HepG2 (cell line): ENCODE measurements around the gene HPS4. TPM values are rescaled to one million over a fixed set of nuclear protein-coding genes. Genes with fewer than 3 reads are reported as not detected.
A peak's percentile ranks its signal among the peaks of the same experiment; 100 is the strongest.

Experiments used
- CC2D1A ChIP-seq: sonication (generic); formaldehyde crosslinking; IDR thresholded peaks from 2 replicates; pipeline ENCODE4 v1.8.1; 2023; ENCODE audit warnings: mild to moderate bottlenecking, missing genetic modification reagents
- CCAR2 ChIP-seq: fragments of 200-400 bp; formaldehyde crosslinking; optimal IDR thresholded peaks from 2 replicates; pipeline ENCODE3; 2018; ENCODE audit warnings: low read depth, mild to moderate bottlenecking, low read length, moderate library complexity
- EED ChIP-seq: sonication (generic); formaldehyde crosslinking; IDR thresholded peaks from 2 replicates; pipeline ENCODE4 v1.5.0; 2020; ENCODE audit warnings: mild to moderate bottlenecking, missing genetic modification reagents
- HNRNPUL1 ChIP-seq: fragments of 200-400 bp; formaldehyde crosslinking; IDR thresholded peaks from 2 replicates; pipeline ENCODE4 v1.6.1; 2017; ENCODE audit warnings: low read depth, mild to moderate bottlenecking, low read length, moderate library complexity
- HOMEZ ChIP-seq: IDR thresholded peaks from 2 replicates; pipeline ENCODE4 v1.6.1; 2016; ENCODE audit warnings: low read depth
- MAZ ChIP-seq, 2 experiments: sonication (generic) in 1 of 2; formaldehyde crosslinking in 1 of 2; IDR thresholded peaks; 2 replicates each; pipeline versions ENCODE4 v1.5.0 to v1.6.1; 2012 to 2020; ENCODE audit warnings: low read depth in 2 of 2, mild to moderate bottlenecking in 2 of 2, borderline replicate concordance in 1 of 2, improper control_type of control experiment in 1 of 2, low read length in 1 of 2, missing genetic modification reagents in 1 of 2, moderate library complexity in 1 of 2
- SNAI1 ChIP-seq: sonication (generic); formaldehyde crosslinking; IDR thresholded peaks from 2 replicates; pipeline ENCODE4 v1.5.0; 2020; ENCODE audit warnings: mild to moderate bottlenecking, missing genetic modification reagents, borderline replicate concordance
- ZGPAT ChIP-seq: IDR thresholded peaks from 2 replicates; pipeline ENCODE4 v1.6.1; 2016; ENCODE audit warnings: mild to moderate bottlenecking
- ZMAT5 ChIP-seq: sonication (generic); formaldehyde crosslinking; IDR thresholded peaks from 2 replicates; pipeline ENCODE4 v1.5.0; 2020; ENCODE audit warnings: mild to moderate bottlenecking, low read depth, missing genetic modification reagents, borderline replicate concordance
- ZMYM3 ChIP-seq: sonication (generic); formaldehyde crosslinking; IDR thresholded peaks from 2 replicates; pipeline ENCODE4 v1.5.1; 2020; ENCODE audit warnings: mild to moderate bottlenecking, missing genetic modification reagents
- ZNF337 ChIP-seq: sonication (generic); formaldehyde crosslinking; IDR thresholded peaks from 2 replicates; pipeline ENCODE4 v1.5.1; 2020; ENCODE audit warnings: missing genetic modification reagents, low read depth, mild to moderate bottlenecking, borderline replicate concordance
- ZNF34 ChIP-seq: sonication (generic); formaldehyde crosslinking; IDR thresholded peaks from 2 replicates; pipeline ENCODE4 v1.4.0; 2020; ENCODE audit warnings: mild to moderate bottlenecking, missing genetic modification reagents, borderline replicate concordance
- ZNF563 ChIP-seq: sonication (generic); formaldehyde crosslinking; IDR thresholded peaks from 2 replicates; pipeline ENCODE4 v1.8.0; 2022; ENCODE audit warnings: mild to moderate bottlenecking, moderate library complexity, missing genetic modification reagents
- polyA plus RNA-seq, 8 experiments: library from polyadenylated mRNA; depleted of rRNA in 3 of 8; stranded (reverse) in 7 of 8; unstranded in 1 of 8; fragments of >200 nt; fragmentation: Illumina TruSeq in 4 of 8; extraction: Trizol in 4 of 8; gene quantifications; 2 replicates each; pipeline versions ENCODE4 v1.2.1 to v1.2.3, GENCODE V29; 2011 to 2016; ENCODE audit warnings: low read depth in 4 of 8, missing spikeins in 1 of 8, mixed read lengths in 1 of 8; ENCODE audit not compliant: insufficient read depth in 1 of 8
- total RNA-seq, 5 experiments: library from RNA; depleted of rRNA; stranded (reverse); fragments of >200 nt; fragmentation: Illumina TruSeq; extraction: Trizol; gene quantifications; 2 replicates each; pipeline ENCODE4 v1.2.3, GENCODE V29; 2016; ENCODE audit warnings: low read depth in 1 of 5
- TF ChIP-seq, protein P1 (sequence below): sonication (generic); formaldehyde crosslinking; IDR thresholded peaks from 2 replicates; pipeline ENCODE4 v1.5.0; 2020; ENCODE audit warnings: mild to moderate bottlenecking, missing genetic modification reagents, borderline replicate concordance
- TF ChIP-seq, protein P2 (sequence below): sonication (generic); formaldehyde crosslinking; IDR thresholded peaks from 2 replicates; pipeline ENCODE4 v1.4.0; 2020; ENCODE audit warnings: missing genetic modification reagents, borderline replicate concordance

The HPS4 gene
- total and polyA plus RNA-seq, 2 of the 13 experiments (the other 11 are each of a cell fraction or from before 2014, with no cell fraction given) = 27.4 to 34.0 TPM

DNA sequence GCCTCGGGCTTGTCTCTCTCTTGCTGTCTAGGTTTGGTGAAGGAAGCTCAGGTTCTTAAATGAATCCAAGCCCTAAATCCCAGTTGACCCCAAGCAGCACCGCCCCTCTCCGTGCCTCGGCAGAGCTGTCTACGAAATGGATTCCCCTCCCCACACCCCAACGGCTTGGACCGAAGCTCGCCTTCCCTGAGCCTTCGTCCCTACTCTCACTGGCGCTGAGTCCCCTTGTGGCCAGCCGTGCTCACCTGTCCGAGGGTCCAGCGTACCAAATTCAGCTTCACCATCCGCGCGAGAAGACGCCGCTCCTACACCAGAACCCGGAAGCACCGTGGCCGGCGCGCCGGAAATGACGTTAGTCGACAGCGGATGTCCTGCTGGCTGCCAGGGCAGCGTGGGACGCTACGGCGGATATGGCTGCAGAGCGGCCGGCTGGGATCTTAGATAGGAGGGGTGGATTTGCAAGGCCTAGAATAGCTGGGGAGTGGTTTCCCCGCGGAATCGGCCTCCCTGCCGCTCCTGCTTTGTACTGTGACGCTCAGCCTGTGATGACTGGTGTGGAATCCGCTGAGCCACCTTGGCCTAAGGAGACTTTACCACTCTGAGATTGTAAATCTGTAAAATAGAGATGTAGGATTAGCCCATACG lies 28.7 kb upstream of the HPS4 start, which contains the start of gene TFIP11 (continued):
- TF ChIP-seq, protein P1, sequence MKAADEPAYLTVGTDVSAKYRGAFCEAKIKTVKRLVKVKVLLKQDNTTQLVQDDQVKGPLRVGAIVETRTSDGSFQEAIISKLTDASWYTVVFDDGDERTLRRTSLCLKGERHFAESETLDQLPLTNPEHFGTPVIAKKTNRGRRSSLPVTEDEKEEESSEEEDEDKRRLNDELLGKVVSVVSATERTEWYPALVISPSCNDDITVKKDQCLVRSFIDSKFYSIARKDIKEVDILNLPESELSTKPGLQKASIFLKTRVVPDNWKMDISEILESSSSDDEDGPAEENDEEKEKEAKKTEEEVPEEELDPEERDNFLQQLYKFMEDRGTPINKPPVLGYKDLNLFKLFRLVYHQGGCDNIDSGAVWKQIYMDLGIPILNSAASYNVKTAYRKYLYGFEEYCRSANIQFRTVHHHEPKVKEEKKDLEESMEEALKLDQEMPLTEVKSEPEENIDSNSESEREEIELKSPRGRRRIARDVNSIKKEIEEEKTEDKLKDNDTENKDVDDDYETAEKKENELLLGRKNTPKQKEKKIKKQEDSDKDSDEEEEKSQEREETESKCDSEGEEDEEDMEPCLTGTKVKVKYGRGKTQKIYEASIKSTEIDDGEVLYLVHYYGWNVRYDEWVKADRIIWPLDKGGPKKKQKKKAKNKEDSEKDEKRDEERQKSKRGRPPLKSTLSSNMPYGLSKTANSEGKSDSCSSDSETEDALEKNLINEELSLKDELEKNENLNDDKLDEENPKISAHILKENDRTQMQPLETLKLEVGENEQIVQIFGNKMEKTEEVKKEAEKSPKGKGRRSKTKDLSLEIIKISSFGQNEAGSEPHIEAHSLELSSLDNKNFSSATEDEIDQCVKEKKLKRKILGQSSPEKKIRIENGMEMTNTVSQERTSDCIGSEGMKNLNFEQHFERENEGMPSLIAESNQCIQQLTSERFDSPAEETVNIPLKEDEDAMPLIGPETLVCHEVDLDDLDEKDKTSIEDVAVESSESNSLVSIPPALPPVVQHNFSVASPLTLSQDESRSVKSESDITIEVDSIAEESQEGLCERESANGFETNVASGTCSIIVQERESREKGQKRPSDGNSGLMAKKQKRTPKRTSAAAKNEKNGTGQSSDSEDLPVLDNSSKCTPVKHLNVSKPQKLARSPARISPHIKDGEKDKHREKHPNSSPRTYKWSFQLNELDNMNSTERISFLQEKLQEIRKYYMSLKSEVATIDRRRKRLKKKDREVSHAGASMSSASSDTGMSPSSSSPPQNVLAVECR (CRISPR knock-in tag) = peak; percentile 99
- TF ChIP-seq CC2D1A (CRISPR knock-in tag) = 0 out of 2 replicates have a peak, but pooled peaks have one; percentile 64
- TF ChIP-seq, protein P2, sequence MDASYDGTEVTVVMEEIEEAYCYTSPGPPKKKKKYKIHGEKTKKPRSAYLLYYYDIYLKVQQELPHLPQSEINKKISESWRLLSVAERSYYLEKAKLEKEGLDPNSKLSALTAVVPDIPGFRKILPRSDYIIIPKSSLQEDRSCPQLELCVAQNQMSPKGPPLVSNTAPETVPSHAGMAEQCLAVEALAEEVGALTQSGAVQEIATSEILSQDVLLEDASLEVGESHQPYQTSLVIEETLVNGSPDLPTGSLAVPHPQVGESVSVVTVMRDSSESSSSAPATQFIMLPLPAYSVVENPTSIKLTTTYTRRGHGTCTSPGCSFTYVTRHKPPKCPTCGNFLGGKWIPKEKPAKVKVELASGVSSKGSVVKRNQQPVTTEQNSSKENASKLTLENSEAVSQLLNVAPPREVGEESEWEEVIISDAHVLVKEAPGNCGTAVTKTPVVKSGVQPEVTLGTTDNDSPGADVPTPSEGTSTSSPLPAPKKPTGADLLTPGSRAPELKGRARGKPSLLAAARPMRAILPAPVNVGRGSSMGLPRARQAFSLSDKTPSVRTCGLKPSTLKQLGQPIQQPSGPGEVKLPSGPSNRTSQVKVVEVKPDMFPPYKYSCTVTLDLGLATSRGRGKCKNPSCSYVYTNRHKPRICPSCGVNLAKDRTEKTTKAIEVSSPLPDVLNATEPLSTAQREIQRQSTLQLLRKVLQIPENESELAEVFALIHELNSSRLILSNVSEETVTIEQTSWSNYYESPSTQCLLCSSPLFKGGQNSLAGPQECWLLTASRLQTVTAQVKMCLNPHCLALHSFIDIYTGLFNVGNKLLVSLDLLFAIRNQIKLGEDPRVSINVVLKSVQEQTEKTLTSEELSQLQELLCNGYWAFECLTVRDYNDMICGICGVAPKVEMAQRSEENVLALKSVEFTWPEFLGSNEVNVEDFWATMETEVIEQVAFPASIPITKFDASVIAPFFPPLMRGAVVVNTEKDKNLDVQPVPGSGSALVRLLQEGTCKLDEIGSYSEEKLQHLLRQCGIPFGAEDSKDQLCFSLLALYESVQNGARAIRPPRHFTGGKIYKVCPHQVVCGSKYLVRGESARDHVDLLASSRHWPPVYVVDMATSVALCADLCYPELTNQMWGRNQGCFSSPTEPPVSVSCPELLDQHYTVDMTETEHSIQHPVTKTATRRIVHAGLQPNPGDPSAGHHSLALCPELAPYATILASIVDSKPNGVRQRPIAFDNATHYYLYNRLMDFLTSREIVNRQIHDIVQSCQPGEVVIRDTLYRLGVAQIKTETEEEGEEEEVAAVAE (CRISPR knock-in tag) = peak; percentile 58; the same call in 1 of the 2 replicates
- TF ChIP-seq HNRNPUL1 = no peak
- TF ChIP-seq ZGPAT (CRISPR knock-in tag) = peak; percentile 77
- TF ChIP-seq ZNF34 (CRISPR knock-in tag) = peak; percentile 86; the same call in 1 of the 2 replicates
- TF ChIP-seq MAZ (IDR thresholded peaks at IDR 0.05; ENCODE audit: borderline replicate concordance, low read depth, low read length) = peak; percentile 37; the same call in 1 of the 2 replicates
- no peak for TF ChIP-seq MAZ (CRISPR knock-in tag; IDR thresholded peaks at IDR 0.05; ENCODE audit: low read depth)
- peak; percentile 72 for TF ChIP-seq EED (CRISPR knock-in tag)
- TF ChIP-seq ZMYM3 (CRISPR knock-in tag) = peak; percentile 47; the same call in 1 of the 2 replicates
- peak; percentile 80; the same call in 1 of the 2 replicates for TF ChIP-seq SNAI1
- 0 out of 2 replicates have a peak, but pooled peaks have one; percentile 17 for TF ChIP-seq HOMEZ (CRISPR knock-in tag)
- 0 out of 2 replicates have a peak, but pooled peaks have one; percentile 75 for TF ChIP-seq ZNF337 (CRISPR knock-in tag)
- TF ChIP-seq ZMAT5 = no peak
- no peak for TF ChIP-seq CCAR2
- TF ChIP-seq ZNF563 = no peak
